Liver (tissue), 9 donors: ENCODE measurements around the gene DTWD2. TPM values are rescaled to one million over a fixed set of nuclear protein-coding genes. Genes with fewer than 3 reads are reported as not detected.

Source experiments
- DNase-seq: peaks from one replicate; pipeline ENCODE4 v3.0.0-alpha.2; 2017; ENCODE audit warnings: low spot score
- H3K27ac ChIP-seq, 2 donors: one replicate each; pipeline ENCODE4 v1.7.0; 2013; ENCODE audit warnings: inconsistent platforms in 2 of 2, low read length in 2 of 2, control low read depth in 1 of 2, low read depth in 1 of 2, mild to moderate bottlenecking in 1 of 2
- H3K27me3 ChIP-seq, 4 donors: one replicate each; pipeline versions ENCODE4 v1.6.1 to v1.7.0; 2013; ENCODE audit warnings: low read length in 3 of 4, inconsistent platforms in 1 of 4, mild to moderate bottlenecking in 1 of 4, moderate library complexity in 1 of 4; ENCODE audit not compliant: control insufficient read depth in 4 of 4, insufficient read depth in 4 of 4
- H3K36me3 ChIP-seq, 4 donors: one replicate each; pipeline versions ENCODE4 v1.6.1 to v1.7.0; 2013; ENCODE audit warnings: low read length in 3 of 4, mild to moderate bottlenecking in 3 of 4, low read depth in 1 of 4, moderate library complexity in 1 of 4; ENCODE audit not compliant: control insufficient read depth in 4 of 4, insufficient read depth in 3 of 4
- H3K4me1 ChIP-seq, 4 donors: one replicate each; pipeline versions ENCODE4 v1.6.1 to v1.7.0; 2013; ENCODE audit warnings: low read length in 3 of 4, mild to moderate bottlenecking in 3 of 4, moderate library complexity in 1 of 4; ENCODE audit not compliant: control insufficient read depth in 4 of 4, insufficient read depth in 4 of 4
- H3K4me3 ChIP-seq, 3 donors: one replicate each; pipeline versions ENCODE4 v1.6.1 to v1.7.0; 2013; ENCODE audit warnings: low read length in 3 of 3, control low read depth in 1 of 3, low read depth in 1 of 3, mild to moderate bottlenecking in 1 of 3
- H3K9ac ChIP-seq, 2 donors: one replicate each; pipeline ENCODE4 v1.7.0; 2013; ENCODE audit warnings: low read length in 2 of 2, mild to moderate bottlenecking in 2 of 2, moderate library complexity in 2 of 2, control low read depth in 1 of 2, low read depth in 1 of 2
- H3K9me3 ChIP-seq, 4 donors: one replicate each; pipeline versions ENCODE4 v1.6.1 to v1.7.0; 2013; ENCODE audit warnings: low read length in 3 of 4; ENCODE audit not compliant: control insufficient read depth in 4 of 4
- ATF3 ChIP-seq: IDR thresholded peaks from 2 replicates; pipeline ENCODE4 v1.6.1; 2016; ENCODE audit warnings: antibody characterized with exemption
- CTCF ChIP-seq: fragments of 150-350 bp; IDR thresholded peaks from 2 replicates; pipeline ENCODE4 v1.5.1; 2017; ENCODE audit warnings: improper control_type of control experiment, low read depth, low read length; ENCODE audit not compliant: missing input control
- EGR1 ChIP-seq, 2 donors: IDR thresholded peaks; 2 replicates each; pipeline ENCODE4 v1.6.1; 2016 to 2018; ENCODE audit warnings: antibody characterized with exemption in 2 of 2, low read depth in 2 of 2
- FOXA1 ChIP-seq: IDR thresholded peaks from 2 replicates; pipeline ENCODE4 v1.6.1; 2016; ENCODE audit warnings: antibody characterized with exemption
- FOXA2 ChIP-seq: IDR thresholded peaks from 2 replicates; pipeline ENCODE4 v1.6.1; 2016; ENCODE audit warnings: antibody characterized with exemption
- GABPA ChIP-seq, 2 donors: IDR thresholded peaks in 1 of 2; conservative IDR thresholded peaks in 1 of 2; 2 replicates each; pipeline ENCODE4 v1.6.1; 2016; ENCODE audit warnings: antibody characterized with exemption in 2 of 2, mild to moderate bottlenecking in 1 of 2, moderate library complexity in 1 of 2
- HNF4A ChIP-seq, 2 donors: conservative IDR thresholded peaks; 2 replicates each; pipeline ENCODE4 v1.6.1; 2016; ENCODE audit warnings: antibody characterized with exemption in 2 of 2, mild to moderate bottlenecking in 2 of 2
- HNF4G ChIP-seq: IDR thresholded peaks from 2 replicates; pipeline ENCODE4 v1.6.1; 2016; ENCODE audit warnings: antibody characterized with exemption
- JUND ChIP-seq, 2 donors: IDR thresholded peaks; 2 replicates each; pipeline ENCODE4 v1.6.1; 2016; ENCODE audit warnings: antibody characterized with exemption in 2 of 2
- MAX ChIP-seq: IDR thresholded peaks from 2 replicates; pipeline ENCODE4 v1.6.1; 2016; ENCODE audit warnings: antibody characterized with exemption
- NR2F2 ChIP-seq: IDR thresholded peaks from 2 replicates; pipeline ENCODE4 v1.6.1; 2016; ENCODE audit warnings: antibody characterized with exemption
- RAD21 ChIP-seq, 2 donors: IDR thresholded peaks; 2 replicates each; pipeline ENCODE4 v1.6.1; 2016; ENCODE audit warnings: antibody characterized with exemption in 2 of 2, mild to moderate bottlenecking in 2 of 2
- REST ChIP-seq: IDR thresholded peaks from 2 replicates; pipeline ENCODE4 v1.6.1; 2016; ENCODE audit warnings: antibody characterized with exemption, mild to moderate bottlenecking
- RXRA ChIP-seq, 2 donors: IDR thresholded peaks; 2 replicates each; pipeline ENCODE4 v1.6.1; 2017 to 2018; ENCODE audit warnings: antibody characterized with exemption in 2 of 2, mild to moderate bottlenecking in 1 of 2
- SP1 ChIP-seq: IDR thresholded peaks from 2 replicates; pipeline ENCODE4 v1.6.1; 2018; ENCODE audit warnings: antibody characterized with exemption, mild to moderate bottlenecking
- TAF1 ChIP-seq: conservative IDR thresholded peaks from 2 replicates; pipeline ENCODE4 v1.6.1; 2016; ENCODE audit warnings: antibody characterized with exemption, mild to moderate bottlenecking
- YY1 ChIP-seq: IDR thresholded peaks from 2 replicates; pipeline ENCODE4 v1.6.1; 2016; ENCODE audit warnings: antibody characterized with exemption, mild to moderate bottlenecking
- ZBTB33 ChIP-seq: IDR thresholded peaks from 2 replicates; pipeline ENCODE4 v1.6.1; 2016; ENCODE audit warnings: antibody characterized with exemption
- WGBS: extraction: QIAGEN DNeasy Blood & Tissue Kit; methylation state at CpG from one replicate; pipeline ENCODE4 v1.1.7; 2013; 5-methylcytosine and 5-hydroxymethylcytosine counted together
- polyA plus RNA-seq, 2 donors: library from polyadenylated mRNA; stranded (reverse) in 1 of 2; unstranded in 1 of 2; fragments of 200-250 nt in 1 of 2; fragments of >200 nt in 1 of 2; fragmentation: Nextera tagmentation in 1 of 2; extraction: Ambion mirVana in 1 of 2; gene quantifications; one replicate each; pipeline versions ENCODE4 v1.2.1 to v1.2.3, GENCODE V29; 2013 to 2015
- total RNA-seq, 2 donors: library from RNA; depleted of rRNA; stranded (reverse); fragments of >200 nt; gene quantifications; one replicate each; pipeline ENCODE4 v1.2.3, GENCODE V29; 2014
- donor health status: healthy.
- donor health status: healthy.
- donor health status: healthy.
- donor health status: healthy.
- donor health status: healthy.

Gene DTWD2
- total and polyA plus RNA-seq, 4 donors: 2.3 to 10.7 (median 4.3) TPM

- Histone ChIP-seq H3K4me1 (peaks cover 0 to 1% (median 0%) of the 10 kb centered on the region in 4 donors), H3K9ac (no peak overlapping the region), H3K27me3 (no peaks in the 10 kb centered on the region), H3K9me3 (no peaks in the 10 kb centered on the region), H3K36me3 (no peaks in the 10 kb centered on the region), H3K4me3 (no peak overlapping the region), H3K27ac (no peak overlapping the region)
- TF ChIP-seq FOXA1 (no peak), REST (no peak), CTCF (no peak), MAX (no peak), NR2F2 (no peak), HNF4A (conservative IDR thresholded peaks at IDR 0.05) (no peak), GABPA (IDR thresholded peaks at IDR 0.05 in 1 of 2, conservative IDR thresholded peaks at IDR 0.05 in 1 of 2) (no peak), ZBTB33 (no peak), EGR1 (IDR thresholded peaks at IDR 0.05; ENCODE audit: low read depth in 2 of 2) (no peak), JUND (IDR thresholded peaks at IDR 0.05) (no peak), RAD21 (IDR thresholded peaks at IDR 0.05) (no peak), RXRA (IDR thresholded peaks at IDR 0.05) (no peak), FOXA2 (no peak), SP1 (no peak), ATF3 (no peak), TAF1 (no peak)
- no peak for DNase-seq
Observed at GRCh38 chr5:118906947-118907346, 81.4 kb downstream of the DTWD2 start.

- no peak overlapping the region for H3K27ac ChIP-seq
- no peaks in the 10 kb centered on the region for H3K27me3 ChIP-seq
- TF ChIP-seq SP1: no peak
- TF ChIP-seq RXRA (IDR thresholded peaks at IDR 0.05): no peak
- no peak for TF ChIP-seq MAX
- no peak for TF ChIP-seq RAD21 (IDR thresholded peaks at IDR 0.05)
- no peak for TF ChIP-seq JUND (IDR thresholded peaks at IDR 0.05)
- no peak for TF ChIP-seq YY1
- TF ChIP-seq EGR1 (IDR thresholded peaks at IDR 0.05; ENCODE audit: low read depth in 2 of 2): no peak
- TF ChIP-seq FOXA1: no peak
- TF ChIP-seq FOXA2: no peak
- no peak for TF ChIP-seq ZBTB33
- TF ChIP-seq GABPA (IDR thresholded peaks at IDR 0.05 in 1 of 2, conservative IDR thresholded peaks at IDR 0.05 in 1 of 2): no peak
- no peak for TF ChIP-seq HNF4G
- no peak for TF ChIP-seq HNF4A (conservative IDR thresholded peaks at IDR 0.05)
- DNase-seq: no peak
- no peak overlapping the region for H3K9ac ChIP-seq
- no peaks in the 10 kb centered on the region for H3K9me3 ChIP-seq
- H3K4me1 ChIP-seq: peaks cover 0 to 1% (median 0%) of the 10 kb centered on the region in 4 donors
- no peak overlapping the region for H3K4me3 ChIP-seq
- H3K36me3 ChIP-seq: no peaks in the 10 kb centered on the region
- 90% methylated on average over 1 of the region's 1 CpG for WGBS
Observed at GRCh38 chr5:118905196-118905595, 83.2 kb downstream of the DTWD2 start.
